HG02943 (cell line): ENCODE results near the gene OR10A7.
"Not testable (repeated sequence)": the region's sequence is repeated elsewhere in the genome, so short reads cannot be mapped to it uniquely, and the experiment has no call there.

Experiments
- ATAC-seq: cut with Tn5 transposase; IDR thresholded peaks from one replicate; pipeline ENCODE4 v1.9.1; 2021; ENCODE audit warnings: mild to moderate bottlenecking, low read depth, moderate library complexity; ENCODE audit not compliant: unreplicated experiment

The OR10A7 gene, protein sequence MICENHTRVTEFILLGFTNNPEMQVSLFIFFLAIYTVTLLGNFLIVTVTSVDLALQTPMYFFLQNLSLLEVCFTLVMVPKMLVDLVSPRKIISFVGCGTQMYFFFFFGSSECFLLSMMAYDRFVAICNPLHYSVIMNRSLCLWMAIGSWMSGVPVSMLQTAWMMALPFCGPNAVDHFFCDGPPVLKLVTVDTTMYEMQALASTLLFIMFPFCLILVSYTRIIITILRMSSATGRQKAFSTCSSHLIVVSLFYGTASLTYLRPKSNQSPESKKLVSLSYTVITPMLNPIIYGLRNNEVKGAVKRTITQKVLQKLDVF

DNA sequence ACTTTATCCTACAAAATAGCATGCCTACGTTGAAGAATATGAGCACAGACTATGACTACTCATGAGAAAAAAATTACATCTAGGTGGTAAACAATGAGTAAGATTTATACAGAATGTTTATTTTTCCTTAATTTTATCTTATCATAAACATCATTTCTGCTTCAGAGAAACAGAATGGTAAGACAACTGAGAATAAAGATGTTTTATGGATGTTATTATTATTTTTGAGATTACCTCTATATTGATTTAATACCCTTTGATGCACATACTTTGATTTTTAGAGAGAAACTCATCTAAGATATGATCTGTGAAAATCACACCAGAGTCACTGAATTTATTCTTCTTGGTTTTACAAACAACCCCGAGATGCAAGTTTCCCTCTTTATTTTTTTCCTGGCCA lies at the start of gene OR10A7:
Gene OR10A7, plus strand, starts transcription at position 301 of the 400 bp plus-strand sequence. Its CDS starts 0 bp downstream, at position 301.
- no peak for ATAC-seq

DNA sequence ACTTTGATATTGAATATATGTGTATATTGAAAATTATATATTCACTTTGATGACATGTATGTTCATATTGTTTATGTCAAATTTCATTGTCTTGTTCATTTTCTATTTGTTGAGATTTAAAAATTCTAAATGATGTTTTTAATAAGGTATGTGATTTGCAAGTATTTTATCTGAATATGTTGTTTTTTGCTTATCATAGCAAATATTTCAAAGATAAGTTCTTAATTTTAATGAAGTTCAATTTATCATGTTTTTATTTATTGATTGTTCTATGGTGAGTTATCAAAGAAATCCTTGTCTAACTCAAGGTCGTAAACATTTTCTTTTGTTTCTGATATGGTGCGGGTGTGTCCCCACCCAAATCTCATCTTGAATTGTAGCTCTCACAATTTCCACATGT lies 49.4 kb upstream of the OR10A7 start:
- no peak for ATAC-seq

DNA sequence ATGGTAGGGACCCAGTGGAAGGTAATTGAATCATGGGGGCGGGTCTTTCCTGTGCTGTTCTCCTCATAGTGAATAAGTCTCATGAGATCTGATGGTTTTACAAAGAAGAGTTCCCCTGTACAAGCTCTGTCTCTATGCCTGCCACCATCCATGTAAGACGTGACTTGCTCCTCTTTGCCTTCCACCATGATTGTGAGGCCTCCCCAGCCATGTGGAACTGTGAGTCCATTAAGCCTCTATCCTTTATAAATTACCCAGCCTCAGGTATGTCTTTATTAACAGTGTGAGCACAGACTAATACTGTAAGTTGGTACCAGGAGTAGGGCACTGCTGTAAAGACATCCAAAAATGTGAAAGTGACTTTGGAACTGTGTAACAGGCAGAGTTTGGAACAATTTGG lies 49.0 kb upstream of the OR10A7 start:
- not testable (repeated sequence) for ATAC-seq

DNA sequence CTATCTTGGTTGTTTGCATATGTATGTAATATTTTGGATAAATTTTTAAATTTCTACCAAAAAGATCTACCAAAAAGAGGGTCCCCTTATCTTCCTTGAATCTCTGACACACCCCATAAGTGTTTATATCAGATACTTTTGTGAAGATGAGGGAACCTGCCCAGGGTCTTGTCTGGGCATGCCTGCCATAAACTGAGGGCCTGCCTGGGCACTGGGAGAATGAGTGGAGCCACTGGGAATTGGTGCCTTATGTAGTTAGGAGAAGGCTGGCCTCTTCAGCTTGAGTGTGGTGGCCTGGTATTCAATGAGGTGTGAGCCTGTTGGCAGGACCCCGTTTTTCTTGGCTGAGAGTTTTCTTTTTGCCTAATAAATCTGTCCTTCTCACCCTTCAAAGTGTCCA lies 48.1 kb upstream of the OR10A7 start:
- no peak for ATAC-seq

DNA sequence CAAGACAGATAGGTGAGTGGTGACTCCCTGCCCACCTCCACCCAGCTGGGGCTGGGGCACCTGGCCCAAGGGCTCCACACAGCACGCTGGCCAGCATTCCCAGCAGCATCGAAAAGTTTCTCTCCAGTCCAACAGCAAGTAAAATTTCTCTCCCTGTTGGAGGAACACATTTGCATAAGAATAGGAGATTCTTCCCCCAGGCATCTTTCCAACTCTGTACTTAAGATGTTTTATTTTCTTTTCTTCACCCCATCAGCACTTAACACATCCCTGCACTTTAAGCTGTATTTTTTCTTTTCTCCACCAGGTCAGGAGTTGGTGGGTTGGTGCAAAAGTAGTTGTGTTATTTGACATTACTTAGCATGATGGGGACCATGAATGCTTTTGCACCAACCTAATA lies 47.4 kb upstream of the OR10A7 start:
- no peak for ATAC-seq

DNA sequence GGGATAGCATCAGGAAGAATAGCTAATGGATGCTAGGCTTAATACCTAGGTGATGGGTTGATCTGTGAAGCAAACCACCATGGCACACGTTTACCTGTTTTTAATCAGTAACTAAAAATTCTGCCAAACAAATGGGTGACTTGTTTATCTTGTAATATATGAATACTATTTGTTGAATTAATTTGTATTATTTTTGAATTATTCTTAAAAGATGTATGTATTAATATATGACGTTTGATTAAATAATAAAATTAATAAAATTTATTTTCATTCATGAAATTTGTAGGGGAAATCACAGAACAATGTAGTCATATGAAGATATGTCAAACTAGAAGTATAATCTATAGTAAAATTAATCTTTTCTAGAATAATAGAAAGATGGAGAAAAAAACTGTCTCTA lies 32.3 kb upstream of the OR10A7 start:
- ATAC-seq, result no peak

DNA sequence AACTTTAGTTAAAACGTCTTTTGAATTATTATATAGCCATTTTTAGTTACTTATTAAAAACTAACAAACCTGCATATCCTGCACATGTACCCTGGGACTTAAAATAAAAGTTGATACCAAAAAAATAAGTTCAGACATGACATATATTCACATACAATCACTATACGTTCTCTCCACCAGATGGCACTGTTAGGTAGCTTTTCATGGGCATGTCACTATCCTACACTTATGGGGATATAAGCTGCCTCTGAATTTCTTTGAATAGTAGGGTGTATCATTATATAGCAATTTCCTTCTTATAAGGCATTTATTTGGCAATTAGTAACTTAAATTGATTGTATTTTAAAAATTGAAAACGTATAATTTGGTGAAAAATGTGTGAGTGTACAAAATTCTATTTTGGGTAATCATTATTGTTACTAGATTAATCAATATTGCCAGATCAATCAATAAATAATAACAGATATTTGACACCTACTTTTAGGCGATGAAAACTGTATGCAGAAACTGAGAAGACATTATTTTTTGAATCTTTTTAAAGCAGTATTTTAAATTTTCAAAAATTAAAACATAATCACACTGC lies 31.8 kb upstream of the OR10A7 start:
- ATAC-seq, result no peak

DNA sequence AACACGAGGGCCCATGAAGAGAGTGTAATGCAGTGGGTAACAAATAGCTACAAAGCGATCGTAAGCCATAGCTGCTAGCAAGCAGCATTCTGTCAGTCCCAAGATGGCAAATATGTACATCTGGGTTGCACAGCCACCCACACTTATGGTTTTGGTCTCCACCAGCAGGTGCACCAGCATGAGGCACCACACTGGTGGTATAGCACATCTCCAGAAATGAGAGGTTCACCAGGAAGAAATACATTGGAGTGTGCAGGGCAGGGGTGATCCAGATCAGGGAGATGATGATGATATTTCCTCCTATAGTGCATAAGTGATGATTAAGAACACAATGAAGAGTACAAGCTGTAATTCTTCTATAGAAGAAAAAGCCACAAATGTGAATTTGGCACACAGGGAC lies 26.4 kb upstream of the OR10A7 start:
- no peak for ATAC-seq

DNA sequence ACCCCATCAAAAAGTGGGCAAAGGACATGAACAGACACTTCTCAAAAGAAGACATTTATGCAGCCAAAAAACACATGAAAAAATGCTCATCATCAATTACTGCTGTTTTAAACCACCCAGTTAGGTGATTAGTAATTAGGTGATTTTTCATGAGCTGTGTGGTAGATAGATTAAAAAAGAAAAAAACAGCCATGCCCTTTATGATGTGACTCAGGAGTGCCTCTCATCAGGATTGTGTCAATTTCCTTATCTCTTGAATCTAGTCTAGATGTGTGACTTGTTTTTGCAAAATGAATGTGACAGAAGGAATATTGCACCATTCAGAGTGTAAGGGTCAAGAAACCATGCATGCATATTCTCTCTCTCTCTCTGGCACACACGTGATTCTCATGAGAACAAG lies 5.7 kb downstream of the OR10A7 start:
- no peak for ATAC-seq

DNA sequence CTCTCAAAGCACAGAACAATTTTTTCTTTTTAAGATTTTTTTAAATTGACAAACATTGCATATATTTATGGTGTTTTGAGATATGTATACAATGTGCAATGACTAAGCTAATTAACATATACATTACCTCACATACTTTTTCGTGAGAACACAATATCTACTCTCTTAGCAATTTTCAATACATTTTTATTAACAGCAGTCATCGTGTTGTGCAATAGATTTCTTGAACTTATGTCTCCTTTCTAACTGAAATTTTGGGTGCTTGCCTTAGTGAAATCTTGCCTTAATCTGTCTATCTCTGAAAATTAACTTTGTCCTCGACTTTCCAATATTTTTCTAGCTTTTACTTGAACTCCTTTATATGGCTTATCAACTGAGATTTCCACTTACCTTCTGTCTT lies 6.8 kb downstream of the OR10A7 start:
- ATAC-seq, result no peak

DNA sequence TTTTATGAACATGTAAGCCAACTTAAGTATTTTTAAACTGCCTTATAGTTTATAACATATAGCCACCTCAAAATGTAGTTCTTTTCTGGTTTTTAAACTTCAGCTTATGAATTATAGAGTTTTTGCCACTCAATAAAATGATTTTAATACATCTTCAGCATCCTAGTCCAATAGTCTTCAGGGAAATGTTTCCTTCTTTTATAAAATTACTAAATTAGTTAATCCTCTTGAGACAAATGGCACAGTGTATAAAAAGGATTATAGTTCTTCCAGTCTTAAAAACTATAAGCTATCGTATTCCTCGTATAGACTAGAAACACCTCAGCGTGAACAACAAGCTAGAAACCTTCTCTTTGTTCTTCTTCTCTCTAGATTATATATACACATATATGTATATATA lies 23.5 kb downstream of the OR10A7 start, which contains the start of gene OR6C74:
Gene OR6C74, plus strand, starts transcription at position 301 of the 400 bp plus-strand sequence. CDS start 2,679 bp downstream, outside the sequence.
- ATAC-seq, result no peak

DNA sequence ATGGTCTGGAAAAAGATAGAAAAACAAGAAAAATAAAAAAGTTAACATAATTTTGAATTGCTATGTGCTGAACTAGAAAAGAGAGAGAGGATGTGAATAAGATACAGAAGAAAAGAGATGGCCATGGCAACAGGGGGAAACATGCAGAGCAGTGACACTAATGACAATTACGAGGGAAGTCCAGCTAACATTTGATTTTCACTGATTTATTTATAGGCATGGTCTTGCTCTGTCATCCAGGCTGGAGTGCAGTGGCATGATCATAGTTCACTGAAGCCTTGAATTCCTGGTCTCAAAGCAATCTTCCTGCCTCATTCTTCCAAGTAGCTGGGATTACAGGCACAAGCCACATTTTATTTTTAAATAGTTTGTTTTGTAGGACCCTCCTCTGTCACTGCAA lies 25.3 kb downstream of the OR10A7 start:
- no peak for ATAC-seq

DNA sequence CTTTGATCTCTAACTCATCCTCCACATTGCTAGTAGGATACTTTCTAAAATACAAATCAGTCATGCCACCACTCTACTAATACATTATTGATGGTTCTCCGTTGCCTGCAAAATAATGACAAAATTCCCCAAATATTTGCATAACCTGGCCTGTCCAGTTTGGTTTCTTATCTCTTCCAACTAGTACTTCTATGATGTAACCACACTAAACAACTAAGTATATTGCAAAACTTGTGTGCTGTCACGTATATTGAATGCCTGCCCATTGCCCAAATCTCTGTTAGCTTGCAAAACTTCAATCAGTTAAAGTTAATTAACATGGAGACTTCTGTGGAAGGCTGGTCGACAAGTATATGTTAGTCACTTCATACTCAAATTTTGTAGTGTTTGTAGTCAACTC lies 30.1 kb downstream of the OR10A7 start:
- ATAC-seq, result no peak

DNA sequence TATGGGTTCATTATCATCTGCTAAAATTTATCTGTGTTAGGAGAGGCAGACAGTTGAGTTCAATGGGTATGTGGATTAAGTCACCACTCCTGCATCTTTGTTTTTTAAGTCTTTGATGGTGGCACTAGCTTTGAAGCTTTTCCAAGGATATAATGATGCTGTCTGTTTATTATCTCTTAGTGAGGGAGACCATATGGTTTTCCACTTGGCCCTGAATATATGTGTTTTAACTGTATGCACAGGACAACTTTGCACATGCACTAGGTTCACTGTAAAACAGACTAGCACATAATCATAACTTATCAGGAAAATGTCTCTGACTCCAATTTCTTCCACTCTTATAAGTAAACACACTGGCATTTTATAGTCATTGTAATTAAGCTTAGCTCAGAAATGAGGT lies 32.5 kb downstream of the OR10A7 start:
- ATAC-seq, result no peak

DNA sequence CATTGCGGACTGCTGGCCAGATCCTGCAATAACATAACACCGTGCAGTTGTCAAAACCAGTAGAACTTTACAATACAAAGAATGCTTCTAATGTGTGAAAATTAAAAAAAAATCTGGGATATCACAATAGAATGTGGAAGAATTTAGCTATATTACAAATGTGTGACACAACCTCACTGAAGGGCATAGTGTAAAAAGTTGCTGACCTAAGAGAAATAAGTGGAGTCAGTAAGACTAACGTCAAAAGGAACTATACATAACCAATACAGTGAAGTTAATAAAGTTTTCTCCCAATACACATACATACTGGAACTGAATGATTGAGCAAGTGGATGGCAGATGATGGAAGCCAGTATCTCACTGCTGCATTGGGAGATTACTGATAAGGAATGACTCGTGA lies 36.0 kb downstream of the OR10A7 start:
- no peak for ATAC-seq

DNA sequence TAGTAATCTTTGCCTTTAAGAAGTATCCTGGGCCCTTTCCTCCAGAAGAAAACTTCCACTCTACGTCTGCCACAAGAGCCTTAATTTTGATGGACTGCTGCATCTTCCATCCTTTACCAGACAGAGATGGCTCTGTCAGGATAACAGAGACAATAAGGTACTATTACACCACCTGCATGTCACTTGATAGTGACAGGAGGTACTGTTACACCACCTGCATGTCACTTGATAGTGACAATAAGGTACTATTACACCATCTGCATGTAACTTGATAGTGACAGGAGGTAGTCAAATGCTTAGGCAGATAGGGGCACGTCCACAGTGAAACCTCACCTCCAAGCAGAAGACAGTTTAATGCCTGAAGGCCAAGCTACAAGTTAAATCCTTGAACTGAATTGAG lies 37.5 kb downstream of the OR10A7 start:
- ATAC-seq, result no peak
